T-helper 1 cell treated with Interleukin-12 subunit alpha and Interleukin-12 subunit beta and Interleukin-4 antibody, amounts not matched to agents 30 ng/mL and 1 ng/mL, for 36 hours (primary cell): ENCODE data around the gene ACADL. TPM values are rescaled to one million over a fixed set of nuclear protein-coding genes. Genes with fewer than 3 reads are reported as not detected.

Source experiments
- intact Hi-C: fragments of 100-400 bp; cut with micrococcal nuclease; formaldehyde crosslinking; loops from one replicate; pipeline ENCODE4 v1.15.1; 2024
- total RNA-seq: library from RNA; stranded (reverse); gene quantifications from 2 replicates; pipeline ENCODE4 v1.2.3, GENCODE V29; 2022

ACADL gene
- not detected in 2 replicates for total RNA-seq

GRCh38 chr2:210224941-210225672, at the start of gene ACADL:
Gene ACADL, minus strand, starts transcription at chr2:210225447. Its CDS starts 184 bp downstream, at chr2:210225263.
- intact Hi-C loops = no loop called here

DNA sequence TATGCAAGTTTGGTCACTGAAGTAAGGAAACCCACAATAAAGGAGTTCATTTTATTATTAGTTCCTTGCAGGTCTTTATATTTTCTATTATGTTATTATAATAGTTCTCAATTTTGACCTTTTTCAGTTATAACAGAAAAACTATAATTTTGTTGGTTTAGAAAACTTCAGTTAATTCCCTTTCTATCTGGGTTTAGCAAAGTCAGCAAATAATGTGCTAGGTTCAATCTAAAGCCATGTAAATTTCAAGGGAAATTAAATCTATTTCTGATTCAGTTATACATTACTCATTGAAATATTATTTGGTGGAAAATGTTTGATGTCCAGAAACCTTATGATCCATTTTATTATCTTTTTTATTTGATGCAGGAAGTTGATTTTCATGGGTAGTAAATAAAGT, 46.1 kb upstream of the ACADL start:
- intact Hi-C loops = no loop called here

DNA sequence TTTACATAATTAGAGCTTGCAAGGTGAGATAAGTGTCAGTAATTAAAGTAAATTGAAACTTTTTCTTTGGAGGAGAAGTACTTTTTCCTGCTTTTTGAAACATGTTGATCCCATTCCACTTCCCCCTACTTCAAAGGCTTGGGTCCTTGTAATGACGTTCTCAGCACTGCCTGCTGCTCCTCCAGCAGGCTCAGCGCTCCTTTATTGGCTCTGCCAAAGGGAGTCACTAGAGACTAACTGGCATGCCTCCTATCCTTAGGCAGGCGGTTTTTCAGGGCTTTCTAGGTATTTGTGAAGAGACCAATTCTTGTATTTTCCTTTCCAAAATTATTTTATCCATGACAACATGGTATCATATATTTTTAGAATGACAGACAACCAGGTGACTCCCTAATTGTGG, 43.9 kb upstream of the ACADL start:
- intact Hi-C loops = no loop called here

DNA sequence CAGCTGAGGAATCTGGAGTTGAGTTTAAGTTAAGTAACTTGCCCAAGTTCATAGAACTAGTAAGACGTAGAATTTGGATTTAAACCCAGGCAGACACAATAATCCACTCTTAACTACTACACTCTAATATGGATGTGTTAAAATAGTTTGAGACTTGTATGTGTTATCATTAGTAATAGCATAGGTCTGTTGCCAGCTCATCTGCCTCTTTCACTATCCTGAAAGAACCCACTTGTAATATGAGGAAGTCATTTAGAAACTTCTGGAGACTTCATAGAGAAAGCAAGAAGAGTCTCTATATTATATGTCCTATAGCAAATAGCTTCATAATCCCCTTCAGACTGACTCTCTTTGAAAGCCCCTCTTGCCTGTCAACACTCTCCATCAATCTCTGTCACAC, 43.0 kb upstream of the ACADL start:
- intact Hi-C loops = no loop called here

GRCh38 chr2:210267698-210268097, 42.5 kb upstream of the ACADL start:
- intact Hi-C loops = no loop called here

GRCh38 chr2:210264282-210264681, 39.0 kb upstream of the ACADL start:
- intact Hi-C loops = no loop called here

- intact Hi-C loops = no loop called here
Measured at GRCh38 chr2:210263841-210264240, 38.6 kb upstream of the ACADL start.

- intact Hi-C loops = no loop called here
Measured at GRCh38 chr2:210262036-210262435, 36.8 kb upstream of the ACADL start.

GRCh38 chr2:210259687-210260086, 34.4 kb upstream of the ACADL start:
- intact Hi-C loops = no loop called here

DNA sequence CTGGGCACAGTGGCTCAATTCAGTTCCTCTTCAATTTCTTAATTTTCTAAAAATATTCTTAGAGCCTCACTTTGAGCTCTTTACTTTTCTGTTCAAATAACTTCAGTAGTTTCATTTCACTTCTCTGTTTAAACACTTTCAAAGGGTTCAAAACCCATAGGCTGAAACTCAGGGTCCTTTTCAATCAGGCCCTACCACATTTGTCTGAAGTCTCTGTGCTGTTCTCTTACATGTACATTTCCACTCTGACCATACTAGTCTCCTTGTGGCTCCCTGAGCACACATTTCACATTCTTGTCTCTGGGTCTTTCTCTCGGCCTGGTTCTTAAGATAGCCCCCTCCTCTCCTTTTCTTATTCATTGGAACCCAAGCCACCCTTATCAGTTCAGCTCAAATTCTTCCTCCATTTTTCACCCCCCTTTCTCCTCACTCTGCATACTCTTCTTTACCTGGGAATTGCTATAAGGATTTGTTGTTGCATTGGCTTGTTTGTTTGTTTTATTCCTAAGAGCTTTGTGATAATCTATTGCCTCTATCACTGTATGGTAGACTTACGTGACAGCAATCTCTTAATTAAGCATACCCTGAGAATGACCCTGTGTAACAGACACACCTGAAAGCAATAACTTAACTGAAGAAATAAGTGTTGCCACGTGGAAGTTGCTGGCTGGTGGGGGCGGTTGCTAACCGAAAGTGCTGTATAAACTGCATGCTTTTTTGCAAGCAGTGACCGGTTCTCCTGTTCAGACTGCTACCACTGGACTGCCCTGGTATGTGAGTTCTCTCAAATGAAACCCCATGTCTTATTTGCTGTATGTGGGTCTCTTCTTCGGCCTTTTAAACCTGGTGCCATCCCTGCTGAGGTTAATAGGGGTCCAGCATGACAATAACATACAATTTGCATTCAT, 27.7 kb upstream of the ACADL start:
- intact Hi-C loops = loop anchor here (5.0 kb wide), 1 partner anchor 1611 kb away; no protein-coding TSS in a partner anchor

DNA sequence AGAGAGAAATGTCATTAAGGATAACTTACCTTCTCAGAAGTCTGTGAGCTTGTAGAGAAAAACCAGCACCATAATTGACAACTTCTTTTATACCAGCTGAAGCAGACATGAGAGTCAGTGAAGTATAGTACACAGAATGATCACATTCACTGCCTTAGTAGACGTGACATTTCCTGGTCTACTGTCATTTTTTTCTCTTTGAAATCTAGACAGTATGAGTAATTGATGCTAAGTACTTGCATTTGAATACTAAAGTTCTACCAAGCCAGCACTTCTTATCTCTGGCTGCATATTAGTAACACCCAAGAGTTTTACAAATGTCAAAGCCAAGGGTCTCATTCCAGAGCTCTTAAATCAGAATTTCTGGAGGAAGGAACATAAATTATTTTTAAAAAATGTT, 25.4 kb upstream of the ACADL start:
- intact Hi-C loops = loop anchor here (5.0 kb wide), 1 partner anchor 1608 kb away; no protein-coding TSS in a partner anchor

DNA sequence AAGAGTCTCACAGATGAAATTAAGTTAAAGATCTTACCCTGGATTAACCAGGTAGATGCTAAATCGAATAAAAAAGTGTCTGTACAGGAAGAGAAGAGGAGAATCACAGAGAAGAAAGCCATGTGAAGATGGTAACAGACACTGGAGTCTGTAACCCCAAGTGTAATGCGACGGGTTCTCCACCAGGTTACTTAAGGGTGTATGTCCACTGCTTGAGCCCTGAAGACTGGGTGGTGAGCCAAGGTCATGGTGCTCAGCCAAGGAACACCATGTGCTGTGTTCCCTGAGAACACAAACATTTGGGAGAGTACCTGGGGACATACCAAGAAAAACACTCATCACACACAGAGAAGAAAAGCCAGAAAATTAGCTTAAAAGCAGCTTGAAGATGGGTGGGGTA, 8.2 kb upstream of the ACADL start:
- intact Hi-C loops = no loop called here

DNA sequence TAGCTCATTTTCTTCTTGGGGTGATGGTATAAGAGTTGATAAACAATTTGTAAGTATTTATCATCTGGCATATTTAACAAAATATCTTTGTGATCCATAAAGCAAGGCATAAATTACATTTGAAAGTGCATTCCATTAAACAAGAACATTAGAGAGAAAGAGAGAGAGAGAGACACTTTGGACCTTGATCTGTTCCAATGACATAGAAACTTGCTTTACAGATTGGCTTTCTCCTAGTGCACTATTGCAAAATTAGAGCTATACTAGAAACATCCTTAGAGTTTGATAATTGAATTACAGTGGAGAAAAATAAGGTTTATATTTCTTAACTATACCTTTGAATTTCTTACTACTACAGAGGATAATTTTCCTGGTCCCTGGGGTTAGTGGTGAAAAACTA, 5.7 kb upstream of the ACADL start:
- intact Hi-C loops = no loop called here

- intact Hi-C loops = no loop called here
Measured at GRCh38 chr2:210230518-210230917, 5.3 kb upstream of the ACADL start.

DNA sequence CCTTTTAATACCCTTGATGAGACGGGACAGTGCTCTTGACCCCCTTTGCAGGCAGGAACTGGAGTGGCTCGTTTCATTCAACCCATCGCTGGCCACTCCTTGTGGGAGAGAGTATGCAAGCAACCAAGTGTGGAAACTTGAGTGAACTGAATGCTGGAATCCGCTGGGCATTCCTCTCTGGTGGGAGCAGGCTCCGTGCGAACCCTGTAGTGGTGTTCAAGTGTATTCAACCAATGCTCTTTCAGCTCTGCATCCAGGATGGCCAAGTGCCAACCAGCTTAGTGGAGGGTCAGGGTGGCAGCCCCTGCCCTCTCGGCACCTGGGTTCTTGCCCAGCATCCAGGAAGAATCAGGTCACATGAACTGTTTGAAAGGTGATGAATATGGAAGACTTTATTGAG, 3.3 kb upstream of the ACADL start:
- intact Hi-C loops = no loop called here

- intact Hi-C loops = no loop called here
Measured at GRCh38 chr2:210227290-210228088, 2.2 kb upstream of the ACADL start.

DNA sequence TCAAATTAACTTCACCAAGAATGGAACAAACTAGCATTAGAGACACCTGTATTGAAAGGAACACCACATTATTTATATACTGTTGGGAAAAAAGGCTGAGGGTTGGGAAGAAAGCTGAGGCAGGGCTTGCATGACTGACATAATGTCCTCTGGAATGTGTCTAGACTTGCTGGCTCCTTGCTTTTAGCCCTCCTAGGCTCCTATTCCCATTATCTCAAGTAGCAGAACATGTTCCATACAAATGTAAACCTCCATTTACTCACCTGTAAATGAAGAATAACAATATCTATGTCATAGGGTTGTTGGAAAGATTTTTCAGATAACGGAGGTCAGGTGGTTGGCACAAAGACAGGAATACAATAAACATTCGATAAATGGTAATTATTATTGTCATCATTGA, 976 bp upstream of the ACADL start:
- intact Hi-C loops = no loop called here

- intact Hi-C loops = no loop called here
Measured at GRCh38 chr2:210224591-210224940, 681 bp downstream of the ACADL start.

DNA sequence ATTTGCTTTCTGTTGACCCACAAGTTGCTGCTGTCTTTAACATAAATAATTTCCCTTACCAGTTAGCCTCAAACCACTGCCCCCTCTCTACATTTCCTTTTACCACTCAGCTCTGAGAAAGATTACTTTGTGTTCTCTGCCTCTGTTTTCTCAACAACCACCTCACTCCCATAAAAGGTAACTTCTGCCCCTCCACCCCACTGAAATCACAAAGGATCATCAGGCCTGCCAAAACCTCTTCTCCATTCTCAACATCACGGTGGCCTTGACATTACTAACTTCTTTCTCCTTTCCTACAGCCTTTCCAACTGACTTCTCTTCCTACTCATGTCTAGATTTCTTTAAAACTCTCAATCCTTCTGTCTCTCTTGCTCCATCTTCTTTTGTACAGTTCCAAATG, 10.1 kb downstream of the ACADL start:
- intact Hi-C loops = no loop called here

DNA sequence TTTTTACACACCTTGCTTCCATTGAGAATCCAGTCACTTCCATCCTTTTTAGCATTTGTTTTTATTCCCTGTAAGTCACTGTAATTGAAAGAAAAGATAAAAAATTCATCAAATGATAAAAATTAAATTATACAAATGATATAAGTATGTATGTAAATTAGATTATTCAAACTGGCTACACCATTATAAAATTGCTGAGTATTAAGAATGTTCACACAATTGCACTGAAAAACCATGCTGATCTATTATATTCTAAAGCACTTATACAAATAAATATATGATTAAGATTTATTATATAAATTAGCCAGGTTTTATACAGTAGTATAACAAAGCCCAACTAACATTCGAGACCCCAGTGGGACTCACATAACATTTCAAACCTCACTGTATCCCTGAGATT, 15.1 kb downstream of the ACADL start:
- intact Hi-C loops = no loop called here

GRCh38 chr2:210207929-210208328, 17.3 kb downstream of the ACADL start:
- intact Hi-C loops = no loop called here

GRCh38 chr2:210203558-210203957, 21.7 kb downstream of the ACADL start:
- intact Hi-C loops = no loop called here
